GM21737 (cell line): Measurements from ENCODE around the gene SUCO.

Experiments used
- ATAC-seq: cut with Tn5 transposase; IDR thresholded peaks from one replicate; pipeline ENCODE4 v1.9.1; 2021; ENCODE audit warnings: mild to moderate bottlenecking, moderate library complexity; ENCODE audit not compliant: unreplicated experiment

Gene SUCO

GRCh38 chr1:172514108-172514507, 18.8 kb upstream of the SUCO start:
- no peak for ATAC-seq

- ATAC-seq = no peak
Observed at GRCh38 chr1:172515436-172515835, 17.5 kb upstream of the SUCO start.

GRCh38 chr1:172515927-172516326, 17.0 kb upstream of the SUCO start:
- no peak for ATAC-seq

GRCh38 chr1:172517081-172517480, 15.9 kb upstream of the SUCO start:
- no peak for ATAC-seq

- no peak for ATAC-seq
Observed at GRCh38 chr1:172517545-172517944, 15.4 kb upstream of the SUCO start.

GRCh38 chr1:172529304-172529703, 3.6 kb upstream of the SUCO start:
- ATAC-seq = no peak

GRCh38 chr1:172530000-172530399, 3.0 kb upstream of the SUCO start:
- no peak for ATAC-seq

GRCh38 chr1:172531412-172532182, 1.4 kb upstream of the SUCO start:
- no peak for ATAC-seq

GRCh38 chr1:172532183-172532699, 709 bp upstream of the SUCO start:
- ATAC-seq = peak; percentile 65

- peak; percentile 20 for ATAC-seq
Observed at GRCh38 chr1:172533513-172534151, 682 bp downstream of the SUCO start.

- ATAC-seq = no peak
Observed at GRCh38 chr1:172536256-172536655, 3.3 kb downstream of the SUCO start.

- ATAC-seq = no peak
Observed at GRCh38 chr1:172537366-172537765, 4.4 kb downstream of the SUCO start.

- no peak for ATAC-seq
Observed at GRCh38 chr1:172537827-172538391, 5.0 kb downstream of the SUCO start.

- no peak for ATAC-seq
Observed at GRCh38 chr1:172540635-172541034, 7.7 kb downstream of the SUCO start.

GRCh38 chr1:172544481-172545104, 11.6 kb downstream of the SUCO start:
- no peak for ATAC-seq

- peak; percentile 76 for ATAC-seq
Observed at GRCh38 chr1:172545396-172546004, 12.6 kb downstream of the SUCO start.

GRCh38 chr1:172547071-172547470, 14.1 kb downstream of the SUCO start:
- ATAC-seq = no peak

- no peak for ATAC-seq
Observed at GRCh38 chr1:172549621-172550280, 16.8 kb downstream of the SUCO start.

- no peak for ATAC-seq
Observed at GRCh38 chr1:172551279-172551678, 18.3 kb downstream of the SUCO start.

- no peak for ATAC-seq
Observed at GRCh38 chr1:172554915-172555314, 22.0 kb downstream of the SUCO start.

- no peak for ATAC-seq
Observed at GRCh38 chr1:172556461-172556860, 23.5 kb downstream of the SUCO start.
